Esophagus squamous epithelium (tissue), 5 donors: ENCODE measurements around the gene SLC35E3. TPM values are rescaled to one million over a fixed set of nuclear protein-coding genes. Genes with fewer than 3 reads are reported as not detected.

ENCODE experiments used
- DNase-seq: peaks from one replicate; lab custom pipeline; 2025; lab: John Stamatoyannopoulos, UW
- H3K27ac ChIP-seq, 4 donors: fragments of 200-600 bp; sonication (generic); one replicate each; pipeline ENCODE4 v1.5.1; 2016 to 2019; ENCODE audit warnings: mild to moderate bottlenecking in 1 of 4
- H3K27me3 ChIP-seq, 4 donors: fragments of 200-600 bp; sonication (generic); 1 replicate in 3 of 4; 2 replicates in 1 of 4; pipeline versions ENCODE4 v1.5.1 to v1.6.0; 2017 to 2021; ENCODE audit warnings: antibody characterized with exemption in 1 of 4
- H3K36me3 ChIP-seq, 3 donors: fragments of 200-600 bp; sonication (generic); one replicate each; pipeline ENCODE4 v1.5.1; 2016 to 2019
- H3K4me1 ChIP-seq, 3 donors: fragments of 200-600 bp; sonication (generic); one replicate each; pipeline ENCODE4 v1.5.1; 2017 to 2019
- H3K4me3 ChIP-seq, 4 donors: fragments of 200-600 bp; sonication (generic); 1 replicate in 3 of 4; 2 replicates in 1 of 4; pipeline ENCODE4 v1.5.1; 2016 to 2019; ENCODE audit warnings: mild to moderate bottlenecking in 2 of 4, moderate library complexity in 1 of 4
- H3K9me3 ChIP-seq, 3 donors: fragments of 200-600 bp; sonication (generic); one replicate each; pipeline ENCODE4 v1.5.1; 2016 to 2019
- CTCF ChIP-seq, 6 experiments: fragments of 450-650 bp in 4 of 6; fragments of 200-600 bp in 2 of 6; sonication (generic) in 2 of 6; IDR thresholded peaks; one replicate each; pipeline ENCODE4 v1.5.1; 2016 to 2019; ENCODE audit warnings: antibody characterized with exemption in 6 of 6, mild to moderate bottlenecking in 4 of 6, moderate library complexity in 4 of 6
- POLR2A ChIP-seq, 4 donors: fragments of 450-650 bp; IDR thresholded peaks; one replicate each; pipeline ENCODE4 v1.6.1; 2017; ENCODE audit warnings: antibody characterized with exemption in 4 of 4, mild to moderate bottlenecking in 4 of 4, moderate library complexity in 3 of 4
- WGBS, 2 donors: methylation state at CpG; one replicate each; pipeline ENCODE4 v1.1.5; 2018; 5-methylcytosine and 5-hydroxymethylcytosine counted together
- intact Hi-C: fragments of 100-400 bp; cut with DNase I; formaldehyde crosslinking; loops from one replicate; pipeline ENCODE4 v1.15.0; 2022
- total RNA-seq, 4 donors: library from RNA; depleted of rRNA; stranded (reverse); fragments of >200 nt; gene quantifications; one replicate each; pipeline ENCODE4 v1.1.0, GENCODE V29; 2016
- donor health status: DM: yes; HTN: yes; CAD: no.

SLC35E3 gene
- total RNA-seq, 4 donors from 2014 or later = 2.2 to 8.5 (median 4.6) TPM

DNA sequence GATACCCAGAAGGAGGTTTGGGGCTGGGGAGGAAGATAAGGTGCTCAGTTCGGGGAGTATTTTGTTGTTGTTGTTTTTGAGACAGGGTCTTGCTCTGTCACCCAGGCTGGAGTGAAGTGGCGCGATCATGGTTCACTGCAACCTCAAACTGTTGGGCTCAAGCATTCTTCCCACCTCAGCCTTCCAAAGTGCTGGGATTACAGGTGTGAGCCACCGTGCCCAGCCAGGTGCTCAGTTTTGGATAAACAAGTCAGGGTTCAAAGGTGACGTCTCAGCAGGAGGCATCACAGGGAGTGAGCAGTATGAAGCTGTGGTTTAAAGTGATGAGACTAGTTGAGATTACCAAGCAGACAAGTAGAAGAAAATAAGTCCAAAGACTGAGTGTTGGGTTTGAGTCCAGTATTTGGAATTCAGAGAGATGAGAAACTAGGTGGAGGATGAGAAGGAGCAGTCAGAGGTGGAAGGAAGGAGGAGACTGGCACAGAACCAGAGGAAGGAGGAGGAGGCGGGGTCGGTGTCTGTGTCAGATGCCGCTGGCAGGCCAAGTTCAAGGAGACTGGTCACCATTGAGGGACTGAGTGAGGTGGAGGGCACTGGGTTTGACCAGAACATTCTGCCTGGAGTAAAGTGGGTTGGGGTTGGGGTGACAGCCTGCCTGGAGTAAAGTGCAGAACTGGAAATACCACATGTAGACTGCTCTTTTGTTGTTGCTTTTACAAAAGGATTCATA is 16.1 kb downstream of the SLC35E3 start:
- Histone ChIP-seq H3K9me3 (no peaks in the 10 kb centered on the region), H3K27ac (no peak overlapping the region), H3K4me3 (no peak overlapping the region), H3K36me3 (peaks cover 0 to 87% (median 0%) of the 10 kb centered on the region in 3 donors), H3K27me3 (no peaks in the 10 kb centered on the region), H3K4me1 (peaks cover 0 to 25% (median 3%) of the 10 kb centered on the region in 3 donors)
- intact Hi-C loops = no loop called here
- DNase-seq = no peak
- TF ChIP-seq CTCF (IDR thresholded peaks at IDR 0.05) (no peak), POLR2A (IDR thresholded peaks at IDR 0.05) (no peak)
- 75 to 78% methylated on average over 8 of the region's 8 CpGs for WGBS, 2 donors

- intact Hi-C loops = no loop called here
- H3K27ac ChIP-seq = no peak overlapping the region
- TF ChIP-seq POLR2A (IDR thresholded peaks at IDR 0.05) = no peak
- TF ChIP-seq CTCF (IDR thresholded peaks at IDR 0.05) = no peak
- peaks cover 0 to 25% (median 3%) of the 10 kb centered on the region in 3 donors for H3K4me1 ChIP-seq
- DNase-seq = no peak
- H3K9me3 ChIP-seq = no peaks in the 10 kb centered on the region
- no peaks in the 10 kb centered on the region for H3K27me3 ChIP-seq
- peaks cover 0 to 86% (median 0%) of the 10 kb centered on the region in 3 donors for H3K36me3 ChIP-seq
- H3K4me3 ChIP-seq = no peak overlapping the region
- 90 to 100% methylated on average over 1 to 3 of the region's 3 CpGs for WGBS, 2 donors
Measured at GRCh38 chr12:68762691-68763090, 16.7 kb downstream of the SLC35E3 start.

- no peaks in the 10 kb centered on the region for H3K27me3 ChIP-seq
- WGBS, 2 donors = 94 to 100% methylated on average over 1 of the region's 1 CpG
- peaks cover 0 to 25% (median 3%) of the 10 kb centered on the region in 3 donors for H3K4me1 ChIP-seq
- no peaks in the 10 kb centered on the region for H3K9me3 ChIP-seq
- intact Hi-C loops = no loop called here
- no peak overlapping the region for H3K27ac ChIP-seq
- no peak overlapping the region for H3K4me3 ChIP-seq
- no peak for DNase-seq
- TF ChIP-seq POLR2A (IDR thresholded peaks at IDR 0.05) (no peak), CTCF (IDR thresholded peaks at IDR 0.05) (no peak)
- H3K36me3 ChIP-seq = peaks cover 0 to 58% (median 0%) of the 10 kb centered on the region in 3 donors
Measured at GRCh38 chr12:68765696-68766095, 19.7 kb downstream of the SLC35E3 start.

DNA sequence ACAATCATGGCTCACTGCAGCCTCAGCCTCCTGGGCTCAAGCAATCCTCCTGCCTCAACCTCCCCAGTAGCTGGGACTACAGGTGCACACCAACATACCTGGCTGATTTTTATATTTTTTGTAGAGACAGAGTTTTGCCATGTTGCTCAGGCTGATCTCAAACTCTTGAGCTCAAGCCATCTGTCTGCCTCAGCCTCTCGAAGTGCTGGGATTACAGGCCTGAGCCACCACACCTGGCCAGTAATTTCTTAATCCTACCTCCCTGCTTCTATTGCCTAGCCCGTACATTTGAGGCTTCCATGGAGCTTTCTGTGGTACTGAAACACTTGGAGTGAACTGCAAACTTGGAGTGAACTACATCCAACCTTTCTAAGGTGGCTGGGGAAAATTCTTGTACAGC is 20.7 kb downstream of the SLC35E3 start:
- H3K4me3 ChIP-seq = no peak overlapping the region
- H3K4me1 ChIP-seq = peaks cover 0 to 25% (median 3%) of the 10 kb centered on the region in 3 donors
- intact Hi-C loops = no loop called here
- no peak for DNase-seq
- no peak for TF ChIP-seq POLR2A (IDR thresholded peaks at IDR 0.05)
- TF ChIP-seq CTCF (IDR thresholded peaks at IDR 0.05) = no peak
- peaks cover 0 to 49% (median 0%) of the 10 kb centered on the region in 3 donors for H3K36me3 ChIP-seq
- WGBS, 2 donors = 66 to 93% methylated on average over 2 of the region's 2 CpGs
- H3K27ac ChIP-seq = no peak overlapping the region
- no peaks in the 10 kb centered on the region for H3K9me3 ChIP-seq
- H3K27me3 ChIP-seq = no peaks in the 10 kb centered on the region

GRCh38 chr12:68767191-68767590 is 21.2 kb downstream of the SLC35E3 start:
- Histone ChIP-seq H3K27me3 (no peaks in the 10 kb centered on the region), H3K27ac (no peak overlapping the region), H3K4me1 (peaks cover 0 to 20% (median 3%) of the 10 kb centered on the region in 3 donors), H3K4me3 (no peak overlapping the region), H3K36me3 (peaks cover 0 to 44% (median 0%) of the 10 kb centered on the region in 3 donors), H3K9me3 (no peaks in the 10 kb centered on the region)
- intact Hi-C loops = no loop called here
- WGBS, 2 donors = 92% methylated on average over 7 of the region's 7 CpGs
- TF ChIP-seq POLR2A (IDR thresholded peaks at IDR 0.05) = no peak
- TF ChIP-seq CTCF (IDR thresholded peaks at IDR 0.05) = no peak
- DNase-seq = no peak
